ENCODE measurements around the gene STING1. TPM values are rescaled to one million over a fixed set of nuclear protein-coding genes. Genes with fewer than 3 reads are reported as not detected.
A peak's percentile ranks its signal among the peaks of the same experiment; 100 is the strongest.

The STING1 gene
- total and polyA plus RNA-seq, 2 of the 13 experiments (the other 11 are each of a cell fraction or from before 2014, with no cell fraction given), result 1.3 to 4.4 TPM

- CTCF ChIA-PET (ENCODE audit: low intra/inter-chr PET ratio, low total read pairs), result no interaction called here
- peaks cover 6 to 22% of the 10 kb centered on the region in 2 experiments; a peak in 4 of 5 replicates for H3K27me3 ChIP-seq (ENCODE audit: control insufficient read depth in 1 of 2, insufficient read depth in 2 of 2, low read length in 2 of 2)
- no peak within 1 kb of the TSS for H3K4me3 ChIP-seq (replicated peaks in 1 of 3; ENCODE audit: insufficient read depth in 1 of 3, low read depth in 2 of 3, low read length in 3 of 3)
- in situ Hi-C loops (cut with HindIII; ENCODE audit: extremely low pct_ligation_motif_present, low pct_unique_long_range_greater_than_20kb), result no loop called here
- H3K36me3 ChIP-seq (replicated peaks in 1 of 2; ENCODE audit: control insufficient read depth in 1 of 2, insufficient read depth in 2 of 2, low read length in 2 of 2), result no peaks in the 10 kb centered on the region
- DNase-seq (ENCODE audit: low spot score), result no peak
- H3K79me2 ChIP-seq (ENCODE audit: insufficient read depth, low read length), result no peaks in the 10 kb centered on the region
- BruUV-seq (replicated peaks), result no TSS peak
- no peak for TF ChIP-seq ZNF615 (CRISPR knock-in tag; IDR thresholded peaks at IDR 0.05; ENCODE audit: borderline replicate concordance)
- no peak for ATAC-seq
- H3K27ac ChIP-seq (ENCODE audit: extremely low read length, insufficient read depth, low read length), result no peak within 1 kb of the TSS
- no peak for FAIRE-seq
- H3K9me3 ChIP-seq (ENCODE audit: low read length), result no peaks in the 10 kb centered on the region
- POLR2A ChIA-PET, result no interaction called here
- 74% methylated on average over 5 of the region's 9 CpGs for WGBS (ENCODE audit: low lambda C conversion rate)
- H3K9ac ChIP-seq (ENCODE audit: insufficient read depth, low read depth, low read length), result no peak within 1 kb of the TSS
- intact Hi-C loops (cut with micrococcal nuclease; ENCODE audit: unreplicated experiment), result no loop called here
- no peak within 1 kb of the TSS for H3K4me2 ChIP-seq (ENCODE audit: low read depth, low read length)
- no peaks in the 10 kb centered on the region for H4K20me1 ChIP-seq (ENCODE audit: insufficient read depth, low read length)
- H2AFZ ChIP-seq (ENCODE audit: low read length), result no peak within 1 kb of the TSS
- peaks cover 27% of the 10 kb centered on the region for H3K4me1 ChIP-seq (ENCODE audit: insufficient read depth, low read length)
These were observed 11.7 kb downstream of the STING1 start, which contains the start of gene SMIM33 for GRCh38 chr5:139470821-139471300. SMIM33 (plus strand) TSS chr5:139471004; CDS start chr5:139471122, 118 bp downstream.

GRCh38 chr5:139468421-139468931, 14.1 kb downstream of the STING1 start:
- Histone ChIP-seq H3K4me2 (ENCODE audit: low read depth, low read length) (peak overlapping the region; percentile 27; the same call in 1 of the 2 replicates), H3K4me1 (ENCODE audit: insufficient read depth, low read length) (peaks cover 23% of the 10 kb centered on the region), H4K20me1 (ENCODE audit: insufficient read depth, low read length) (no peaks in the 10 kb centered on the region), H3K9me3 (ENCODE audit: low read length) (no peaks in the 10 kb centered on the region), H3K9ac (ENCODE audit: insufficient read depth, low read depth, low read length) (no peak overlapping the region), H3K4me3 (replicated peaks in 1 of 3; ENCODE audit: insufficient read depth in 1 of 3, low read depth in 2 of 3, low read length in 3 of 3) (no peak overlapping the region), H2AFZ (ENCODE audit: low read length) (no peak overlapping the region), H3K79me2 (ENCODE audit: insufficient read depth, low read length) (no peaks in the 10 kb centered on the region), H3K27me3 (ENCODE audit: control insufficient read depth in 1 of 2, insufficient read depth in 2 of 2, low read length in 2 of 2) (peaks cover 6 to 22% of the 10 kb centered on the region in 2 experiments; a peak in 4 of 5 replicates), H3K36me3 (replicated peaks in 1 of 2; ENCODE audit: control insufficient read depth in 1 of 2, insufficient read depth in 2 of 2, low read length in 2 of 2) (no peaks in the 10 kb centered on the region), H3K27ac (ENCODE audit: extremely low read length, insufficient read depth, low read length) (no peak overlapping the region)
- ATAC-seq (peak; percentile 74), DNase-seq (ENCODE audit: low spot score) (no peak), FAIRE-seq (no peak)
- TF ChIP-seq USF2 (IDR thresholded peaks at IDR 0.05; ENCODE audit: low read depth, low read length) (no peak), USF2 (CRISPR knock-in tag; IDR thresholded peaks at IDR 0.05; ENCODE audit: borderline replicate concordance) (no peak), ZSCAN12 (CRISPR knock-in tag; IDR thresholded peaks at IDR 0.05) (no peak), UBTF (CRISPR knock-in tag; IDR thresholded peaks at IDR 0.05) (peak; percentile 59; the same call in 1 of the 2 replicates), BCL6 (CRISPR knock-in tag; IDR thresholded peaks at IDR 0.05) (peak; percentile 87)
- in situ Hi-C loops (cut with HindIII; ENCODE audit: extremely low pct_ligation_motif_present, low pct_unique_long_range_greater_than_20kb) (no loop called here), intact Hi-C loops (cut with micrococcal nuclease; ENCODE audit: unreplicated experiment) (no loop called here)
- WGBS (ENCODE audit: low lambda C conversion rate), result 11% methylated on average over 8 of the region's 8 CpGs
- no TSS peak for BruUV-seq (replicated peaks)
- ChIA-PET POLR2A (no interaction called here), CTCF (ENCODE audit: low intra/inter-chr PET ratio, low total read pairs) (no interaction called here)

Data from HepG2 (cell line).